Breast epithelium (tissue), 4 donors: Measurements from ENCODE around the gene USP21. TPM values are rescaled to one million over a fixed set of nuclear protein-coding genes. Genes with fewer than 3 reads are reported as not detected.

ENCODE experiments used
- DNase-seq, 2 donors: peaks; one replicate each; pipeline ENCODE4 v3.0.0-alpha.2; 2019; ENCODE audit warnings: low spot score in 2 of 2
- H3K27ac ChIP-seq, 2 donors: fragments of 200-600 bp; sonication (generic) in 1 of 2; one replicate each; pipeline ENCODE4 v1.5.1; 2016 to 2019; ENCODE audit warnings: mild to moderate bottlenecking in 1 of 2
- H3K27me3 ChIP-seq, 2 donors: fragments of 200-600 bp; sonication (generic) in 1 of 2; one replicate each; pipeline versions ENCODE4 v1.5.1 to v1.6.0; 2017 to 2019; ENCODE audit warnings: control low read depth in 1 of 2, mild to moderate bottlenecking in 1 of 2
- H3K36me3 ChIP-seq: fragments of 200-600 bp; one replicate; pipeline ENCODE4 v1.5.1; 2019
- H3K4me1 ChIP-seq, 2 donors: fragments of 200-600 bp; sonication (generic); one replicate each; pipeline ENCODE4 v1.5.1; 2016 to 2019; ENCODE audit warnings: control low read depth in 1 of 2
- H3K4me3 ChIP-seq, 3 donors: fragments of 200-600 bp; sonication (generic); 1 replicate in 2 of 3; 2 replicates in 1 of 3; pipeline ENCODE4 v1.5.1; 2016 to 2019; ENCODE audit warnings: mild to moderate bottlenecking in 3 of 3, moderate library complexity in 2 of 3
- H3K9me3 ChIP-seq, 2 donors: fragments of 200-600 bp; sonication (generic) in 1 of 2; one replicate each; pipeline ENCODE4 v1.5.1; 2016 to 2019; ENCODE audit warnings: control low read depth in 1 of 2
- POLR2A ChIP-seq: fragments of 450-650 bp; IDR thresholded peaks from one replicate; pipeline ENCODE4 v1.6.1; 2016; ENCODE audit warnings: antibody characterized with exemption, mild to moderate bottlenecking, moderate library complexity
- POLR2AphosphoS5 ChIP-seq, 3 donors: sonication (generic); formaldehyde crosslinking; IDR thresholded peaks; one replicate each; pipeline ENCODE4 v1.6.1; 2017; ENCODE audit warnings: antibody characterized with exemption in 3 of 3
- intact Hi-C: fragments of 100-400 bp; cut with DNase I; formaldehyde crosslinking; loops from one replicate; pipeline ENCODE4 v1.15.1; 2023; ENCODE audit warnings: low total_unique reads
- total RNA-seq, 3 donors: library from RNA; depleted of rRNA; stranded (reverse); fragments of >200 nt; gene quantifications; one replicate each; pipeline ENCODE4 v1.1.0, GENCODE V29; 2016
- TF ChIP-seq, protein P1 (sequence below), 3 donors: fragments of 450-650 bp; IDR thresholded peaks; one replicate each; pipeline ENCODE4 v1.5.1; 2016 to 2017; ENCODE audit warnings: antibody characterized with exemption in 3 of 3, mild to moderate bottlenecking in 3 of 3, moderate library complexity in 3 of 3

Gene USP21
- total RNA-seq, 3 donors from 2014 or later, result 11.7 to 26.9 (median 24.9) TPM

GRCh38 chr1:161171696-161172095, 12.4 kb downstream of the USP21 start:
- H3K4me3 ChIP-seq, result no peak overlapping the region
- peak overlapping the region; percentile 76 to 88 for H3K27ac ChIP-seq
- H3K9me3 ChIP-seq, result no peaks in the 10 kb centered on the region
- H3K36me3 ChIP-seq, result peaks cover 3% of the 10 kb centered on the region
- no peaks in the 10 kb centered on the region for H3K27me3 ChIP-seq
- TF ChIP-seq POLR2AphosphoS5 (IDR thresholded peaks at IDR 0.05) (no peak), POLR2A (no peak)
- TF ChIP-seq, protein P1, sequence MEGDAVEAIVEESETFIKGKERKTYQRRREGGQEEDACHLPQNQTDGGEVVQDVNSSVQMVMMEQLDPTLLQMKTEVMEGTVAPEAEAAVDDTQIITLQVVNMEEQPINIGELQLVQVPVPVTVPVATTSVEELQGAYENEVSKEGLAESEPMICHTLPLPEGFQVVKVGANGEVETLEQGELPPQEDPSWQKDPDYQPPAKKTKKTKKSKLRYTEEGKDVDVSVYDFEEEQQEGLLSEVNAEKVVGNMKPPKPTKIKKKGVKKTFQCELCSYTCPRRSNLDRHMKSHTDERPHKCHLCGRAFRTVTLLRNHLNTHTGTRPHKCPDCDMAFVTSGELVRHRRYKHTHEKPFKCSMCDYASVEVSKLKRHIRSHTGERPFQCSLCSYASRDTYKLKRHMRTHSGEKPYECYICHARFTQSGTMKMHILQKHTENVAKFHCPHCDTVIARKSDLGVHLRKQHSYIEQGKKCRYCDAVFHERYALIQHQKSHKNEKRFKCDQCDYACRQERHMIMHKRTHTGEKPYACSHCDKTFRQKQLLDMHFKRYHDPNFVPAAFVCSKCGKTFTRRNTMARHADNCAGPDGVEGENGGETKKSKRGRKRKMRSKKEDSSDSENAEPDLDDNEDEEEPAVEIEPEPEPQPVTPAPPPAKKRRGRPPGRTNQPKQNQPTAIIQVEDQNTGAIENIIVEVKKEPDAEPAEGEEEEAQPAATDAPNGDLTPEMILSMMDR (IDR thresholded peaks at IDR 0.05), result no peak
- intact Hi-C loops, result no loop called here
- no peak for DNase-seq
- H3K4me1 ChIP-seq, result peaks cover 0 to 16% of the 10 kb centered on the region in 2 donors

- H3K27me3 ChIP-seq, result no peaks in the 10 kb centered on the region
- peaks cover 3% of the 10 kb centered on the region for H3K36me3 ChIP-seq
- intact Hi-C loops, result no loop called here
- TF ChIP-seq POLR2AphosphoS5 (IDR thresholded peaks at IDR 0.05), result no peak
- H3K27ac ChIP-seq, result peak overlapping the region; percentile 76 to 88
- H3K4me3 ChIP-seq, result no peak overlapping the region
- DNase-seq, result peak; percentile 68 to 73
- H3K4me1 ChIP-seq, result peaks cover 0 to 12% of the 10 kb centered on the region in 2 donors
- H3K9me3 ChIP-seq, result no peaks in the 10 kb centered on the region
Measured at GRCh38 chr1:161172349-161172748, 13.0 kb downstream of the USP21 start.

DNA sequence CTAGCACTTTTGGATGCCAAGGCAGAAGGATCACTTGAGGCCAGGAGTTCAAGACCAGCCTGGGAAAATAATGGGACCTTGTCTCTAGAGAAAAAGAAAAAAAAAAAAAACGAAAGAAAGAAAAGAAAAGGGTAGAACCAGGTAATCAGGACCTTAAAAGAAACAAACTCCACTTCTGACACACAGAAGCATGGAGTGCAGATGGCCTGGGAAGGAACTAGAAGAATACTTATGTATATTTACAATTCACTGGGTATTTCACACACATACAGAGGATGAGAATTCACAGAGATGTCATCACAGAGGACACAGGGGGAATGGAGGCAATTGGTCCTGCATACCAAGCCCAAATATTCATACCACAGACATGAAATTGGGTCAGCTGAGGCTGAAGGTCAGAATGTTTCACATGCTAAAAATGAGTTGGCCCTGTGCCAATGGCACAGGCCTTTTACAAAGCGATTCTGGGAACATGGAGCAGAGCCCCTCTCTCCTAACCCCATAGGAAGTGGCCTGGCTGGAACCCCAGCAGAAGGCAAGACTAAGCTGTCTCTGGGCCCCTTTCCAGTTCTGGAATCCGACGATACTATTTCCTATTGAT, 13.6 kb downstream of the USP21 start:
- no peak for DNase-seq
- peak overlapping the region; percentile 82 to 88 for H3K27ac ChIP-seq
- TF ChIP-seq POLR2AphosphoS5 (IDR thresholded peaks at IDR 0.05) (peak in 2 of 3 donors; percentile 25 to 67), POLR2A (no peak)
- H3K36me3 ChIP-seq, result peaks cover 3% of the 10 kb centered on the region
- no peak overlapping the region for H3K4me3 ChIP-seq
- peaks cover 0 to 12% of the 10 kb centered on the region in 2 donors for H3K4me1 ChIP-seq
- intact Hi-C loops, result no loop called here
- no peaks in the 10 kb centered on the region for H3K9me3 ChIP-seq
- no peaks in the 10 kb centered on the region for H3K27me3 ChIP-seq

- Histone ChIP-seq H3K4me3 (no peak overlapping the region), H3K27ac (peak overlapping the region; percentile 82 to 88), H3K36me3 (peaks cover 3% of the 10 kb centered on the region), H3K27me3 (no peaks in the 10 kb centered on the region), H3K9me3 (no peaks in the 10 kb centered on the region), H3K4me1 (peaks cover 0 to 12% of the 10 kb centered on the region in 2 donors)
- no peak for TF ChIP-seq POLR2A
- TF ChIP-seq, protein P1 (IDR thresholded peaks at IDR 0.05), result no peak
- no peak for TF ChIP-seq POLR2AphosphoS5 (IDR thresholded peaks at IDR 0.05)
- intact Hi-C loops, result no loop called here
- DNase-seq, result no peak
Measured at GRCh38 chr1:161173711-161174110, 14.4 kb downstream of the USP21 start.

DNA sequence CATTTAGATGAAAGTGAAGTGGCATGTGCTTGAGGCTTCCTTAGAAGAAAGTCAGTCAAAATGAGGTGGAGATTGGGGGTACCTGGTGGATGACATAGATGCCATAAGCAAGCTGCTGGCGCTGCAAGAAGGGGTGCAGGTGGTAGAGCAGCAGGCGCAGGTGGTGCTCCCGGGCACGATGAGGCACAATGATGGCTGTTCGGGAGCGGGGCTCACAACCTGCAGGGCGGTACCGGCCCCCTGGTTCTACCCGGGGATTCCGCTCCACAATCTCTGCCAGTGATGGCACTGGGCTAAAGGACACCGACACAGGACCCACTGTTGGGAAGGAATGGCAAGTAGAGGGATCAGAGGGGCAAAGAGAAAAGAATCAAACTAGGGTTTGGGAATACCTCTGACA, 15.6 kb downstream of the USP21 start:
- intact Hi-C loops, result no loop called here
- Histone ChIP-seq H3K4me1 (peaks cover 0 to 12% of the 10 kb centered on the region in 2 donors), H3K27ac (peak overlapping the region in 1 of 2 donors; percentile 91), H3K9me3 (no peaks in the 10 kb centered on the region), H3K27me3 (no peaks in the 10 kb centered on the region), H3K36me3 (peaks cover 3% of the 10 kb centered on the region), H3K4me3 (no peak overlapping the region)
- DNase-seq, result no peak
- TF ChIP-seq POLR2A, result no peak
- TF ChIP-seq POLR2AphosphoS5 (IDR thresholded peaks at IDR 0.05), result no peak
- TF ChIP-seq, protein P1 (IDR thresholded peaks at IDR 0.05), result no peak

GRCh38 chr1:161175771-161176453, 16.6 kb downstream of the USP21 start:
- TF ChIP-seq, protein P1 (IDR thresholded peaks at IDR 0.05), result no peak
- no peaks in the 10 kb centered on the region for H3K9me3 ChIP-seq
- H3K27ac ChIP-seq, result peak overlapping the region; percentile 91 to 96
- peak overlapping the region; percentile 80 to 86 (median 83) for H3K4me3 ChIP-seq
- no peaks in the 10 kb centered on the region for H3K27me3 ChIP-seq
- peaks cover 0 to 12% of the 10 kb centered on the region in 2 donors for H3K4me1 ChIP-seq
- intact Hi-C loops, result no loop called here
- no peak for DNase-seq
- H3K36me3 ChIP-seq, result peaks cover 3% of the 10 kb centered on the region
